Ovary (tissue), 9 donors: ENCODE data around the gene SLC38A9. TPM values are rescaled to one million over a fixed set of nuclear protein-coding genes. Genes with fewer than 3 reads are reported as not detected.

ENCODE experiments used
- DNase-seq, 5 donors: peaks; one replicate each; pipeline ENCODE4 v3.0.0-alpha.2; 2019 to 2020
- H3K27ac ChIP-seq, 2 donors: fragments of 200-600 bp; one replicate each; pipeline versions ENCODE4 v1.5.1 to v1.8.0; 2019 to 2022
- H3K27me3 ChIP-seq: fragments of 200-600 bp; one replicate; pipeline ENCODE4 v1.8.0; 2022
- H3K36me3 ChIP-seq: fragments of 200-600 bp; sonication (generic); one replicate; pipeline ENCODE4 v1.5.1; 2019
- H3K4me1 ChIP-seq: one replicate; pipeline ENCODE4 v1.8.1; 2013; ENCODE audit warnings: mild to moderate bottlenecking, moderate library complexity; ENCODE audit not compliant: insufficient read depth
- H3K4me3 ChIP-seq: fragments of 200-600 bp; sonication (generic); one replicate; pipeline ENCODE4 v1.5.1; 2017
- H3K9me3 ChIP-seq, 2 donors: fragments of 200-600 bp in 1 of 2; sonication (generic) in 1 of 2; one replicate each; pipeline versions ENCODE4 v1.5.1 to v1.8.1; 2013 to 2019; ENCODE audit warnings: mild to moderate bottlenecking in 1 of 2, moderate library complexity in 1 of 2
- EP300 ChIP-seq: sonication (generic); formaldehyde crosslinking; IDR thresholded peaks from one replicate; pipeline ENCODE4 v1.6.1; 2017; ENCODE audit warnings: antibody characterized with exemption
- POLR2A ChIP-seq: fragments of 450-650 bp; IDR thresholded peaks from one replicate; pipeline ENCODE4 v1.6.1; 2017; ENCODE audit warnings: antibody characterized with exemption, mild to moderate bottlenecking, moderate library complexity
- WGBS, 3 donors: extraction: QIAGEN DNeasy Blood & Tissue Kit in 1 of 3; methylation state at CpG; one replicate each; pipeline versions ENCODE4 v1.1.5 to v1.1.7; 2013 to 2017; 5-methylcytosine and 5-hydroxymethylcytosine counted together
- intact Hi-C, 4 donors: fragments of 100-400 bp; cut with DNase I; formaldehyde crosslinking; loops; one replicate each; pipeline versions ENCODE4 v1.11.0 to v1.15.1; 2022 to 2023
- polyA plus RNA-seq, 2 donors: library from polyadenylated mRNA; stranded (reverse); fragments of 200-250 nt in 1 of 2; fragments of 350-450 nt in 1 of 2; fragmentation: Illumina TruSeq in 1 of 2; extraction: RNeasy Lipid Tissue Mini Kit (QIAGEN cat#74804) in 1 of 2; gene quantifications; one replicate each; pipeline ENCODE4 v1.2.3, GENCODE V29; 2013 to 2014
- total RNA-seq, 7 donors: library from RNA; depleted of rRNA in 2 of 7; stranded (reverse); fragments of >200 nt in 2 of 7; fragmentation: NEBNext Ultra II Directional in 3 of 7; extraction: Animal tissue kit (Norgen Biotek cat#: 25700) in 3 of 7; gene quantifications; one replicate each; pipeline versions ENCODE4 v1.1.0 to v1.2.4, GENCODE V29; 2016 to 2023
- TF ChIP-seq, protein P1 (sequence below), 3 donors: fragments of 450-650 bp in 2 of 3; fragments of 200-600 bp in 1 of 3; IDR thresholded peaks; one replicate each; pipeline versions ENCODE4 v1.5.1 to v1.8.0; 2016 to 2022; ENCODE audit warnings: antibody characterized with exemption in 3 of 3, mild to moderate bottlenecking in 1 of 3
- donor health status: DM: no; HTN: no; CAD: no; lungs with moderate emphysema.
- donor health status: DM: no; HTN: no; CAD: no.
- donor health status: Bipolar disorder and iron deficiency.
- donor health status: DM: yes; HTN: yes; CAD: no.
- donor health status: DM: no; HTN: no; CAD: no.
- donor health status: DM: yes; HTN: yes; CAD: no.

SLC38A9 gene
- total and polyA plus RNA-seq, 9 donors = 7.9 to 29.6 (median 16.2) TPM

DNA sequence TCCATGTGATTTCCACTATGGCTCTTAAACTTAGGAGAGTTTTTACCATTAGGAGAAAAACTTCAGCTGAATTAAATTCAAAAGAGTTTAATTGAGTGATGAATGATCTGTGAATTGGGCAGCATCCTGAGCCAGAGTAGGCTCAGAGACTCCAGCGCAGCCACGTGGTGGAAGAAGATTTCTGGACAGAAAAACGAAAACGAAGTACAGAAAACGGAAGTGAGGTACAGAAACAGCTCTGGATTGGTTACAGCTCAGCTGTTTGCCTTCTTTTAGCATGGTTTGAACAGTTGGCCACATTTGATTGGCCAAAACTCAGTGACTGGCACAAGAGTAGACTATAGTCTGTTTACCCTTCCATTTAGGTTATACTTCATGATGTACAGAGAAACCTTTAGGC, 108.2 kb downstream of the SLC38A9 start:
- H3K4me3 ChIP-seq = no peak overlapping the region
- no peak for DNase-seq
- H3K36me3 ChIP-seq = no peaks in the 10 kb centered on the region
- H3K9me3 ChIP-seq = no peaks in the 10 kb centered on the region
- TF ChIP-seq EP300 (no peak), POLR2A (no peak)
- TF ChIP-seq, protein P1, sequence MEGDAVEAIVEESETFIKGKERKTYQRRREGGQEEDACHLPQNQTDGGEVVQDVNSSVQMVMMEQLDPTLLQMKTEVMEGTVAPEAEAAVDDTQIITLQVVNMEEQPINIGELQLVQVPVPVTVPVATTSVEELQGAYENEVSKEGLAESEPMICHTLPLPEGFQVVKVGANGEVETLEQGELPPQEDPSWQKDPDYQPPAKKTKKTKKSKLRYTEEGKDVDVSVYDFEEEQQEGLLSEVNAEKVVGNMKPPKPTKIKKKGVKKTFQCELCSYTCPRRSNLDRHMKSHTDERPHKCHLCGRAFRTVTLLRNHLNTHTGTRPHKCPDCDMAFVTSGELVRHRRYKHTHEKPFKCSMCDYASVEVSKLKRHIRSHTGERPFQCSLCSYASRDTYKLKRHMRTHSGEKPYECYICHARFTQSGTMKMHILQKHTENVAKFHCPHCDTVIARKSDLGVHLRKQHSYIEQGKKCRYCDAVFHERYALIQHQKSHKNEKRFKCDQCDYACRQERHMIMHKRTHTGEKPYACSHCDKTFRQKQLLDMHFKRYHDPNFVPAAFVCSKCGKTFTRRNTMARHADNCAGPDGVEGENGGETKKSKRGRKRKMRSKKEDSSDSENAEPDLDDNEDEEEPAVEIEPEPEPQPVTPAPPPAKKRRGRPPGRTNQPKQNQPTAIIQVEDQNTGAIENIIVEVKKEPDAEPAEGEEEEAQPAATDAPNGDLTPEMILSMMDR (IDR thresholded peaks at IDR 0.05) = no peak
- peaks cover 10% of the 10 kb centered on the region for H3K4me1 ChIP-seq
- intact Hi-C loops = no loop called here
- 54 to 86% (median 67%) methylated on average over 5 of the region's 5 CpGs for WGBS, 3 donors
- H3K27me3 ChIP-seq = no peaks in the 10 kb centered on the region
- no peak overlapping the region for H3K27ac ChIP-seq

DNA sequence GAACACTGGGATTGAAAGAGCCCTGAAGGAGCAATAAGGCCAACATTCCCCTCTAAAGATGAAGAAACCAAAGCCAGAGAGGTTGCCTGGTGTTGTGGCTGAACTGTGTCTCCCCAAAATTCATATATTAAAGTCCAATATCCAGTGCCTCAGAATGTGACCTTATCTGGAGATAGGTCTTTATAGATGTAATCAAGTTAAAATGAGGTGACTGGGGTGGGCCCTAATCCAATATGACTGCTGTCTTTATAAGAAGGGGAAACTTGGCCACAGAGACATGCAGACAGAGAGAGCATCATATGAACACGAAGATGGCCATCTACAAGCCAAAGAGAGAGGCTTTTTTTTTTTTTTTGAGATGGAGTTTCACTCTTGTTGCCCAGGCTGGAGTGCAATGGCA, 110.5 kb downstream of the SLC38A9 start:
- H3K27ac ChIP-seq = peak overlapping the region; percentile 0 to 40
- no peak for DNase-seq
- H3K27me3 ChIP-seq = no peaks in the 10 kb centered on the region
- intact Hi-C loops = no loop called here
- WGBS, 3 donors = 63 to 91% (median 72%) methylated on average over 1 of the region's 1 CpG
- no peak overlapping the region for H3K4me3 ChIP-seq
- TF ChIP-seq, protein P1 (IDR thresholded peaks at IDR 0.05) = no peak
- no peak for TF ChIP-seq EP300
- no peak for TF ChIP-seq POLR2A
- H3K9me3 ChIP-seq = no peaks in the 10 kb centered on the region
- peaks cover 12% of the 10 kb centered on the region for H3K4me1 ChIP-seq
- H3K36me3 ChIP-seq = no peaks in the 10 kb centered on the region

DNA sequence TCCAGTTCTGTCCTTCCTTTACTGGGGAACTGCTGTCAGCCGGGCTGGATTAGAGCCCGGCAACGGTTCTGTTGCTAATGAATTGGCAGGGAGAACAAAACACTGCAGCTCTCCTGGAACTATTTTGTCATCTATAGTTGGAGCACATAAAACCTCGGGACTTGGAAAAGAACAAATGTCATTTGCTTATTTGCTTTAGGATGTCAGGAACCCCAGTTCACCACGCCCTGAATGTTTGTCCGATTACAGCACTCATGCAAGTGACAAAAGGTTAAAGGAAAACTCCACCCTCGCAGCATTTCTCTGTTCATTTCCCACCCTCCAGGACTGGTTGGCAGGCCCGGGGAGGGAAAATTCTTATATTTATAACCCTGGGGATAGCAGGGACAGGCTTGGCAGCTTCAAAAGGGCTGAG, 110.9 kb downstream of the SLC38A9 start:
- DNase-seq = peak; percentile 36 to 63 (median 51)
- Histone ChIP-seq H3K36me3 (no peaks in the 10 kb centered on the region), H3K4me1 (peaks cover 12% of the 10 kb centered on the region), H3K9me3 (no peaks in the 10 kb centered on the region), H3K27me3 (no peaks in the 10 kb centered on the region), H3K4me3 (no peak overlapping the region), H3K27ac (peak overlapping the region; percentile 0 to 40)
- TF ChIP-seq, protein P1 (IDR thresholded peaks at IDR 0.05) = no peak
- TF ChIP-seq EP300 = peak; percentile 48
- intact Hi-C loops = no loop called here
- WGBS, 3 donors = 2 to 4% (median 2%) methylated on average over 8 of the region's 8 CpGs

DNA sequence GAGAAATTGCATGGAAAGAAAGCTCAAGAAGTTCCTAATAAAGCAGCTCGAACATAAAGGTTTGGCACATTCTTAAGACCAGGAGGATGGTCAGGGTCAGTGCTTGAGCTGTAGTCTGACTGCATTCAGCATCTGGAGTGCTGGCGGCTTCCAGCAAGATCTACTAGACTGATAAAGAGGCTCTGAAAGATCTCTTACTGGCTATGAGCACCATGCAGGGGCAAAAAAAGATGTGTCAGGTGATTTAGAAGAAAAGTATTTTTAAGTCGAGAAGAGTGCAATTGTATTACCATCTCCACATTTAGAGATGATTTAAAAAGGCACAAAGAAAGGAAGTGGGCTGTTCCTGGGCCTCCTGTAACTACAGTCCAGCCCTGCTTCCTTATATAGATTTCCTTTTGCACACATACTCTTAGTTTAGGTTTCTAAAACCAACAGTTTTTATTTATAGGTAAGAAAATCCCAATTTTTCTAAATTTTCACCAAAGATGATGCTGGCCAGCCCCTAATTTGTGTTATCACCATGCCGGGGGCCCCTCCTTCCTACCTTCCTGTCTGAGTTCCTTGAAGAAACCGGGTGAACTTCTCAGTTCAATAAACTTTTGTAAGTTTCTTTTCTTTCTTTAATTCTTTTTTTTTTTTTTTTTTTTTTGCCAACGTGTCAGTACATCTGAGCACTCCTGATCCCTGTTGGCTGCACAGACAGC, 111.5 kb downstream of the SLC38A9 start:
- intact Hi-C loops = no loop called here

More for the DNA sequence above, 111.5 kb downstream of the SLC38A9 start:
- TF ChIP-seq POLR2A (no peak), EP300 (no peak)
- TF ChIP-seq, protein P1 (IDR thresholded peaks at IDR 0.05) = no peak
- Histone ChIP-seq H3K9me3 (no peaks in the 10 kb centered on the region), H3K4me3 (no peak overlapping the region), H3K27me3 (no peaks in the 10 kb centered on the region), H3K36me3 (no peaks in the 10 kb centered on the region), H3K27ac (no peak overlapping the region), H3K4me1 (peaks cover 12% of the 10 kb centered on the region)
- 7 to 10% (median 10%) methylated on average over 6 of the region's 6 CpGs for WGBS, 3 donors
- no peak for DNase-seq
